ENCODE measurements around the gene FUZ.

DNA sequence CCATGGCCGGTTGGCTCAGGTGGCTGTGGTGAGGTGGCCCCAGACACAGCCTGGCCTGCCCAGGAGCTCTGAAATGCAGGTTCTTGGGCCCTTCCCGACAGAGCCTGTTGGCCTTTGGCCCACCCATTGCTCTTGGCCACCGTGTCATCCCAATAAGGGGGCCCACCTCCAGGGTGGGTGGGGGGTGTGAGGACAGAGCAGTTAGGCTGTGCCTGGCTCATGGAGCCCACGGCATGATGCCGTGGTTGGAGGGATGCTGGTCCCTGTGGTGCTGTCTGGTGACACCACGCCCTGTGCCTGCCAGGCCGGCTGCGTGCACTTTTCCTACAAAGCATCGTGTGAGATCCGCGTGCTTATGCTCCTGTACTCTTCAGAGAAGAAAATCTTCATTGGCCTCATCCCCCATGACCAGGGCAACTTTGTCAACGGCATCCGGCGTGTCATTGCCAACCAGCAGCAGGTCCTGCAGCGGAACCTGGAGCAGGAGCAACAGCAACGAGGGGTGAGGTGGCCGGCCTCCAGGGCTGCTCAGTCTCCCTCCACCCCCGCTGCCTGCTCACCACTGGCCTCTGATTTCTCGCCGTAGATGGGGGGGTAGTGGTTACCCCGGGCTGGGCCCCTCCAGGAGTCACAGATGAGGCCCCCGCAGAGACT lies 46.7 kb upstream of the FUZ start:
- TF ChIP-seq SUZ12 (IDR thresholded peaks at IDR 0.05; ENCODE audit: extremely low read depth, insufficient read depth, insufficient read length) (no peak), ZNF274 (IDR thresholded peaks at IDR 0.05; ENCODE audit: low read depth, low read length) (no peak), YY1 (IDR thresholded peaks at IDR 0.05; ENCODE audit: insufficient read depth, insufficient read length) (no peak)
